HepG2 (cell line): ENCODE measurements around the gene FBXL12. TPM values are rescaled to one million over a fixed set of nuclear protein-coding genes. Genes with fewer than 3 reads are reported as not detected.

Source experiments
- ADNP ChIP-seq: sonication (generic); formaldehyde crosslinking; IDR thresholded peaks from 2 replicates; pipeline ENCODE4 v1.4.0; 2020; ENCODE audit warnings: missing genetic modification reagents
- E2F1 ChIP-seq: sonication (generic); formaldehyde crosslinking; IDR thresholded peaks from 2 replicates; pipeline ENCODE4 v1.5.0; 2020; ENCODE audit warnings: missing genetic modification reagents
- EED ChIP-seq: sonication (generic); formaldehyde crosslinking; IDR thresholded peaks from 2 replicates; pipeline ENCODE4 v1.5.0; 2020; ENCODE audit warnings: mild to moderate bottlenecking, missing genetic modification reagents
- ELF1 ChIP-seq: sonication (generic); formaldehyde crosslinking; IDR thresholded peaks from 2 replicates; pipeline ENCODE4 v1.4.0; 2020; ENCODE audit warnings: missing genetic modification reagents
- EZH2 ChIP-seq: conservative IDR thresholded peaks from 2 replicates; pipeline ENCODE4 v1.6.1; 2012; ENCODE audit warnings: mild to moderate bottlenecking, low read depth, low read length, moderate library complexity
- FOSL2 ChIP-seq: sonication (generic); formaldehyde crosslinking; IDR thresholded peaks from 2 replicates; pipeline ENCODE4 v1.4.0; 2020; ENCODE audit warnings: missing genetic modification reagents
- FOXC1 ChIP-seq: sonication (generic); formaldehyde crosslinking; IDR thresholded peaks from 2 replicates; pipeline ENCODE4 v1.8.0; 2022; ENCODE audit warnings: mild to moderate bottlenecking, missing genetic modification reagents, borderline replicate concordance
- GZF1 ChIP-seq: sonication (generic); formaldehyde crosslinking; IDR thresholded peaks from 2 replicates; pipeline ENCODE4 v1.5.1; 2020; ENCODE audit warnings: mild to moderate bottlenecking, missing genetic modification reagents
- HHEX ChIP-seq: IDR thresholded peaks from 2 replicates; pipeline ENCODE4 v1.6.1; 2016; ENCODE audit warnings: control low read depth
- HMGA1 ChIP-seq: sonication (generic); formaldehyde crosslinking; conservative IDR thresholded peaks from 2 replicates; pipeline ENCODE4 v1.4.0; 2020; ENCODE audit warnings: missing genetic modification reagents
- HNRNPUL1 ChIP-seq: fragments of 200-400 bp; formaldehyde crosslinking; IDR thresholded peaks from 2 replicates; pipeline ENCODE4 v1.6.1; 2017; ENCODE audit warnings: low read depth, mild to moderate bottlenecking, low read length, moderate library complexity
- KDM3A ChIP-seq: IDR thresholded peaks from 2 replicates; pipeline ENCODE4 v1.6.1; 2018; ENCODE audit warnings: low read depth, missing compliant biosample characterization
- NR0B2 ChIP-seq: sonication (generic); formaldehyde crosslinking; IDR thresholded peaks from 2 replicates; pipeline ENCODE4 v1.4.0; 2020; ENCODE audit warnings: mild to moderate bottlenecking, missing genetic modification reagents
- NRL ChIP-seq: sonication (generic); formaldehyde crosslinking; IDR thresholded peaks from 2 replicates; pipeline ENCODE4 v1.5.0; 2020; ENCODE audit warnings: missing genetic modification reagents, mild to moderate bottlenecking, moderate library complexity, borderline replicate concordance
- PCBP2 ChIP-seq: fragments of 200-400 bp; formaldehyde crosslinking; optimal IDR thresholded peaks from 2 replicates; pipeline ENCODE3; 2018; ENCODE audit warnings: low read length, low read depth; ENCODE audit not compliant: poor library complexity, severe bottlenecking
- POGZ ChIP-seq: sonication (generic); formaldehyde crosslinking; IDR thresholded peaks from 2 replicates; pipeline ENCODE4 v1.4.0; 2020; ENCODE audit warnings: mild to moderate bottlenecking, missing genetic modification reagents
- PRDM15 ChIP-seq: sonication (generic); formaldehyde crosslinking; IDR thresholded peaks from 2 replicates; pipeline ENCODE4 v1.4.0; 2020; ENCODE audit warnings: missing genetic modification reagents
- SMARCE1 ChIP-seq: fragments of 450-650 bp; IDR thresholded peaks from 2 replicates; pipeline ENCODE4 v1.6.1; 2017; ENCODE audit warnings: borderline replicate concordance
- TEAD2 ChIP-seq: sonication (generic); formaldehyde crosslinking; IDR thresholded peaks from 2 replicates; pipeline ENCODE4 v1.9.0; 2021; ENCODE audit warnings: missing genetic modification reagents
- ZNF17 ChIP-seq: sonication (generic); formaldehyde crosslinking; IDR thresholded peaks from 2 replicates; pipeline ENCODE4 v1.5.0; 2020; ENCODE audit warnings: mild to moderate bottlenecking, missing genetic modification reagents
- ZNF225 ChIP-seq: sonication (generic); formaldehyde crosslinking; IDR thresholded peaks from 2 replicates; pipeline ENCODE4 v1.4.0; 2020; ENCODE audit warnings: mild to moderate bottlenecking, missing genetic modification reagents
- ZNF362 ChIP-seq: sonication (generic); formaldehyde crosslinking; IDR thresholded peaks from 2 replicates; pipeline ENCODE4 v1.4.0; 2020; ENCODE audit warnings: missing genetic modification reagents, mild to moderate bottlenecking, borderline replicate concordance
- ZNF782 ChIP-seq: sonication (generic); formaldehyde crosslinking; IDR thresholded peaks from 2 replicates; pipeline ENCODE4 v1.4.0; 2020; ENCODE audit warnings: missing genetic modification reagents, mild to moderate bottlenecking, borderline replicate concordance
- ZSCAN21 ChIP-seq: sonication (generic); formaldehyde crosslinking; IDR thresholded peaks from 2 replicates; pipeline ENCODE4 v1.8.0; 2022; ENCODE audit warnings: mild to moderate bottlenecking, missing genetic modification reagents, moderate library complexity, borderline replicate concordance
- polyA plus RNA-seq, 8 experiments: library from polyadenylated mRNA; depleted of rRNA in 3 of 8; stranded (reverse) in 7 of 8; unstranded in 1 of 8; fragments of >200 nt; fragmentation: Illumina TruSeq in 4 of 8; extraction: Trizol in 4 of 8; gene quantifications; 2 replicates each; pipeline versions ENCODE4 v1.2.1 to v1.2.3, GENCODE V29; 2011 to 2016; ENCODE audit warnings: low read depth in 4 of 8, missing spikeins in 1 of 8, mixed read lengths in 1 of 8; ENCODE audit not compliant: insufficient read depth in 1 of 8
- total RNA-seq, 5 experiments: library from RNA; depleted of rRNA; stranded (reverse); fragments of >200 nt; fragmentation: Illumina TruSeq; extraction: Trizol; gene quantifications; 2 replicates each; pipeline ENCODE4 v1.2.3, GENCODE V29; 2016; ENCODE audit warnings: low read depth in 1 of 5

The FBXL12 gene
- total and polyA plus RNA-seq, 2 of the 13 experiments (the other 11 are each of a cell fraction or from before 2014, with no cell fraction given): 20.4 to 23.1 TPM

- TF ChIP-seq E2F1 (CRISPR knock-in tag) (peak; percentile 49; the same call in 1 of the 2 replicates), FOXC1 (peak; percentile 90; the same call in 1 of the 2 replicates), ZNF782 (CRISPR knock-in tag) (no peak), HMGA1 (no peak), NR0B2 (peak; percentile 27), TEAD2 (CRISPR knock-in tag) (no peak), PRDM15 (CRISPR knock-in tag) (no peak), GZF1 (CRISPR knock-in tag) (peak; percentile 45; the same call in 1 of the 2 replicates), PCBP2 (no peak), ADNP (no peak), ELF1 (CRISPR knock-in tag) (peak; percentile 90), SMARCE1 (no peak), ZNF362 (CRISPR knock-in tag) (no peak), POGZ (CRISPR knock-in tag) (peak; percentile 29), ZNF225 (CRISPR knock-in tag) (peak; percentile 85; the same call in 1 of the 2 replicates), EED (CRISPR knock-in tag) (peak; percentile 50; the same call in 1 of the 2 replicates), EZH2 (no peak), KDM3A (CRISPR knock-in tag) (peak; percentile 57; the same call in 1 of the 2 replicates), NRL (CRISPR knock-in tag) (peak; percentile 89; the same call in 1 of the 2 replicates), ZNF17 (CRISPR knock-in tag) (no peak), HNRNPUL1 (no peak), HHEX (CRISPR knock-in tag) (no peak), FOSL2 (CRISPR knock-in tag) (0 out of 2 replicates have a peak, but pooled peaks have one; percentile 8), ZSCAN21 (CRISPR knock-in tag) (no peak; the same call in 1 of the 2 replicates)
Observed at GRCh38 chr19:9818734-9819595, at the start of gene FBXL12 (continued).
